Iris pigment epithelial cell (primary cell): Measurements from ENCODE around the gene MAP3K13.

ENCODE experiments used
- DNase-seq: peaks from one replicate; pipeline ENCODE4 v3.0.0-alpha.2; 2011; ENCODE audit warnings: low read depth

MAP3K13 gene

GRCh38 chr3:185508335-185508991 lies 145.5 kb downstream of the MAP3K13 start:
- no peak for DNase-seq

GRCh38 chr3:185511711-185512110 lies 148.8 kb downstream of the MAP3K13 start:
- DNase-seq: no peak

- no peak for DNase-seq
Observed at GRCh38 chr3:185517387-185518130, 154.6 kb downstream of the MAP3K13 start.

GRCh38 chr3:185519021-185519420 lies 156.1 kb downstream of the MAP3K13 start:
- DNase-seq: no peak

GRCh38 chr3:185521349-185522138 lies 158.6 kb downstream of the MAP3K13 start:
- no peak for DNase-seq

GRCh38 chr3:185526349-185526951 lies 163.5 kb downstream of the MAP3K13 start:
- DNase-seq: no peak

GRCh38 chr3:185527364-185527763 lies 164.4 kb downstream of the MAP3K13 start:
- no peak for DNase-seq

- DNase-seq: no peak
Observed at GRCh38 chr3:185528532-185528931, 165.6 kb downstream of the MAP3K13 start.

- no peak for DNase-seq
Observed at GRCh38 chr3:185530856-185531255, 167.9 kb downstream of the MAP3K13 start.

GRCh38 chr3:185532901-185533300 lies 170.0 kb downstream of the MAP3K13 start:
- DNase-seq: no peak

- DNase-seq: peak; percentile 67
Observed at GRCh38 chr3:185534511-185534910, 171.6 kb downstream of the MAP3K13 start.

GRCh38 chr3:185537369-185537970 lies 174.5 kb downstream of the MAP3K13 start:
- peak; percentile 99 for DNase-seq
